GM19043 (cell line): ENCODE results near the gene USP40.

Source experiments
- ATAC-seq: cut with Tn5 transposase; IDR thresholded peaks from one replicate; pipeline ENCODE4 v1.9.1; 2021; ENCODE audit warnings: low read depth; ENCODE audit not compliant: unreplicated experiment

Gene USP40

DNA sequence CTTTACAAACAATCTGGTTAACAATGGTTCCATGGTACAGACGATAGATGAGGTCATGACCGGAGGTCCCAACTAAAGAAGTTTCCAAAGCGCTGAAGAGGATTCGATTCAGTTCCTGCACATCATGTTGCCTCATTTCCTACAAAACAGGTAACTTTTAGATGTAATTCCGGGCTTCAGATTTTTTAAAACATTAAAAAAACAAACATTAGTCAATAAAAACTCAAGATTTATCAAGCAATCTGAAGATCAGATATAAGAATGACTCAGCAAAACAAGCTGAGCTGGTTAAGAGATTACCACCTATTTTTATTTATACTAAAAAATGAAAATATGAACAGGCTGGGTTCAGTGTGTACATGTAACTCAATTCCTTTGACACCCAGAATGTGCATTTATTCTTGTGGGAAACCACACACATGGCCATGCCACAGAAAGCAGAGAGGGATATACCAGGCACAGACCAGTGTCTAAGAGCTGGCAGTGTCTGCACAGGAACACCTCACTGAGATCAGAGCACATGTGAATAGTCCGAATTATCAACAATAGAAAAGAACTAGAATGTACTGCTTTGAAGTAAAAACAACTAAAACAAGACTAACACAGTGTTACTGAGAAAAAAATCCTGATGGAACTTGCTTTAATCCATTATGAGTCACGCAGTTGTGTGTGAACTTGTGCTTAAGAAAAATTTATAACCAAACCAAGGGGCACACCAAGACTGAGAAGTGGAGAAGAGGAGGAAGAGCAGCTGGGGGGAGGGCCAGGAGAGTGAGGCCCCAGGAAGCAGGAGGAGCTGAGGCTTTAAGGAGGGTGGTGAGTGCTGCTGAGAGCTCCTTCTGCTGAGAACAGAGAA lies 9.5 kb downstream of the USP40 start:
- ATAC-seq = no peak

DNA sequence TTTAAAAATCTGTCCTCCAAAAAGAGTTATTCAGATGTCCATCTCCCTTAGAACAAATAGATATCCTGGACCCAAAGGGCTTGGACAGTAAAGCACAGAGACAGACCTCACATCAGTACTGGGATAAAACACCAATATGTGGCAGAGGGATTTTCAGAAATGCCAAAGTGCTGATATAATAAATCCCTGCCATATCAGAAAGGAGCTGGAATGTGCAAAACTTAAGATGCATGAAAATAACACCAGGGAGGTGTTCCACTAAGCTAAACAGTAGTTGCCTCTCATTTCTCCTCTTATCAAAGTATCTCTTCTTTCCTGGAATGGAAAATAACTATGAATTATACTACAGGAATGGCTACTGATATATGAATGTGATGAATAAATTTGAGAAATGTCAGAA lies 13.2 kb downstream of the USP40 start:
- no peak for ATAC-seq

DNA sequence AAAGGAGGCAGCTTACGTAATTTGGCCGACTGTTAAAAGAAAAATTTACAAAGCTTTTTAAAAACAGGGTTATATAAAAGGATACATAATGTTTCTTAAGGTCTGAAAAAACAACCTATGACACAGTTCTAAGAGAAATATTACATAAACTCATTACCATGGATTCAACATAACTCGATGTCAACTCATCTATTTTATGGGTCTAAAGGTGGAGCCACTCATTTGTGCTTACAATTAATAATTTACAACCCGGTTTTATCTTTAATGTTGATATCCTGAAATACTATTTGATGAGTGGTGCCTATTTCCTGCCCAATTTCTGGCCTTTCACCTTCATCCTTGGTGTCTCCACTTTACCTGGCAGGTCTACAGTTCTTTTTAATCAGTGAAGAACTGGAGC lies 15.1 kb downstream of the USP40 start:
- ATAC-seq = no peak

DNA sequence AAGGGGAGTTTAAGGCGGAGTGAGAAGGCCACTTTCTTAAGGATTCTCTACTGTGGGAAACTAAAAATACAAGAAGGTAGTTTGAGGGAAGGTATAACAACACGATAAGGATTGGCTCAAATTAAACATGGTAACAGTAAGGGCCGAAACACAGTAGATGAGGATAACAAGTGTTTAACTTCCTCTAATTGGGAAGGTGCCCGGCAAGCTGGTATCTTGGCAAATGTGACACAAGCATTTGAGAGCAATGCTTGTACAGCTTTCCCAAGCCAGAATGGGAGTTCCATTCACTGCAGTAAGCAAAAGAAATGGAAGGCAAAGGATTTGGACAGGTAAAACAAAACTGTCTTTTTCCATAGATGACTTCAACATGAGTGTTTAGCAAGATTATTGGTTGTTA lies 19.8 kb downstream of the USP40 start:
- no peak for ATAC-seq

DNA sequence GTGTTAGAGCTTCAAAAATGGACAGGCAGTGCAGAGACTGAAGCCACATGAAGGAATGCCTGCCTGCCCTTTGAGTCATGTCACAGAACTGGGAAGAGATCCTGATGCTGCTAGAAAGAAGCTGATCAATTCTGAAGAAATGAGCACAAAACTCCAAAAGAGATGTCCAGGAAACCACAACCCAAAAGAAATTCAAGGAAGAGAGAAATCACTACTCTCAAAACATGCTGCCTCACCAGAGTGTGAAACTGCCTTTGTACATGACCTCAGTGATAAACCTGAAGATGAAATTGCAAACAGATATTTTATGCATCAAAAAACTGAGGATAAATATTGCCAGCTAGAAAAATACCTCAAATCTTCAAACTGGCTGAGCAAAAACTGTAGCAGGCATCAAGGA lies 20.5 kb downstream of the USP40 start:
- no peak for ATAC-seq

DNA sequence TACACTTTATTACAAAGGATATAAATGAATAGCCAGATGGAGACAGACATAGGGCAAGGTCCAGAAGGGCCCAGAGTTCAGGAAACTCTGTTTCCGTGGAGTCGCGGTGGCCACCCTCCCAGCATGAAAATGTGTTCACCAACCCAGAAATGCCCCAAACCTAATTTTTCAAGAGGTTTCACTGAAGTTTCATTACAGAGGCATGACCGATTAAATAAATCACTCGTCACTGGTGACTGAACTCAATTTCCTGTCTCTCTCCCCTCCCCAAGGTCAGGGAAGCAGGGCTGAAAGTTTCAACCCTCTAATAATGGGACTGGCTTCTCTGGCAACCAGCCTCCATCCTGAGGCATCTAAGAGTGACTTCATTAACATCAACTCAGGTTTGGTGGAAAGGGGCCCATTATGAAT lies 22.4 kb downstream of the USP40 start:
- ATAC-seq = no peak

DNA sequence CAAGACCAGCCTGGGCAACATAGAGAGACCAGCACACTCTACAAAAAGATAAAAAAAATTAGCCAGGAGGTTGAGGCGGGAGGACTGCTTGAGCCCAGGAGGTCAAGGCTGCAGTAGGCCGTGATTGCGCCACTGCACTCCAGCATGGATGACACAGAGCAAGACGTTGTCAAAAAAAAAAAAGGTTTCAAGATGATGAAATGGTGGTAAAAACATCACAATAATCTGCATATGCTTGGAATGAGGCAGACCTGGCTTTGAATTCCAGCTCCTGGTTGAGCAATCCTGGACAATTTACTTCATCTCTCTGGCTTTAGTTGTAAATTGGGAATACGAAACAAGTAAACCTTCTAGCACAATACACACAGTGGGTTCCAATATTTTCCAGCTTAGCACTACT lies 24.1 kb downstream of the USP40 start:
- no peak for ATAC-seq

DNA sequence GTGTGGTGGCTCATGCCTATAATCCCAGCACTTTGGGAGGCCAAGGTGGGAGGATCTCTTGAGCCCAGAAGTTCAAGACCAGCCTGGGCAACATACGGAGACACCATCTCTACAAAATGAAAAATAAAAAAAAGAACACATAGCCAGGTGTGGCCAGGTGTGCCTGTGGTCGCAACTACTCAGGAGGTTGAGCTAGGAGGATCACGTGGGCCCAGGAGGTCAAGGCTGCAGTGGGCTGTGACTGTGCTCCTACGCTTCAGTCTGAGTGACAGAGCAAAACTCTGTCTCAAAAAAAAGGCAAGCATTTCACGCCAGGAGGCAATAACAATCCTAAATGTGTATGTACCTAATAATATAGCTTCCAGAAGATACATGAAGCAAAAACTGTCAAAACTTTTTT lies 27.8 kb downstream of the USP40 start:
- no peak for ATAC-seq

DNA sequence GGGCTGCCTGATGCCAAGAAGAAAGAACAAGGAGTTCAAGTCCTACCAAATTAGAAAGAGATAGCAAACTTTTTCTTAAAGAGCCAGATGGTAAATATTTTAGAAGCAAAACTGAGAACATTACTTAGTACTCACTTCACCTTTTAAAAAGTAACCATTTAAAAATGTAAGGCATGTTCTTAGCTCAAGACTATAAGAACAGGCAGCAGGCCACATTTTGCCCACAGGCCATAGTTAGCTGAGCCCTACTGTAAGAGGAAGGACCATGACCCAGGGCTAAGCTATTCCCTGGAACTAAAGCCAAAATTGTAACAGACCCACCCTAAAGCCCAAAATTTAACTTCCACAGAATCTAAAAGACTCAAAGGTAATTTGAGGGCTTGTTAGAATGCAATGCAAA lies 31.3 kb downstream of the USP40 start:
- no peak for ATAC-seq

DNA sequence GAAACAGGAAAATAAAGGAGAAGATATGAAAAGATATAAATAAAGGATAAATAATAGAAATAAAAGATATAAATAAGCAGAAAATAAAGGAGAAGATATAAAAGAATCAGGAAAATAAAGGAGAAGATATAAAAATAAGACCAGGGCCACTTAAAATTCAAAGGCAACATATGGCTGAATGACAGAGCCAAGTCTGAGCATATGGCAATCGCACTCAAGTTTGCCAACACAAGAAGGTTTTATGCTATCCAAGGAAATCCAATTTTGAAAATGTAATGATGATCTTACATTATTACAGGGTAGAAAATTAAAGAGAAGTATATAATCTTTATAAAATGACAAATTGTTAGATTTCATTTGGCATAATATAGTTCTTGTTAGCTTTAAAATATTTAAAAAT lies 33.6 kb downstream of the USP40 start:
- no peak for ATAC-seq

DNA sequence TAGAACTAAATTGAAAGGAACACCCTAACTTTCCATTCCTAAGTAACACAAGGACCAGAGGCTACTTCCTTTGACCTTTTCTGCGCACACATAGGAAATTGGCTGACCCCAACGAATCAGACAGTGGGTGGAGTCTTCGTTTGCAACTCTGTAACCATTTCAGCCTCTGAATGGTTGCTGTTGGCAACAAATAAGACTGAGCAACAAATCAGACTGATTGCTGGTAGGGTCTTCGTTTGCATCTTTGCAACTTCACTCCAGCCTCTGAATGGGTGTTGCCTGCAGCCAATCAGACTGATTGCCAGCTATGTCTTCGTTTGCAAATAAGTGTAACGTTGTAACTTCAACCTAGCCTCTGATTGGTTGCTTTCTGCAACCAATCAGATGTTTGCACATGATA lies 34.6 kb downstream of the USP40 start:
- no peak for ATAC-seq

DNA sequence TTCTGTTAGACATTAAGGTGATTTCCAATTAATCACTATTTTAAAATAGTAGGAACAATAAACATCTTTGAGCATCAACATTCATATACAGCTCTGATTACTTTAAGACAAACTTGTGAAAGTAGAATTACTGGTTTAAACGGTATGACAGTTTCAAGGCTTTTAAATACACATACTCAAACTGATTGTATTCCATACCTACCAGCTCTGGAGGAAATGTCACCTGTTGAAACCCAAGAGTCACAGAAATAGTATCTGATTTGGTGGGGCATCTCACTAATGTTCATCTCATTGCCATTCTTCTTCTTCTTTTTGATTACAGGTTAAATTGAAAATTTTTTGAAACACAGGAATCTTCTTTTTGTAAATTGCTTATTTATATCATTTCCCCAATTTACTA lies 36.2 kb downstream of the USP40 start:
- no peak for ATAC-seq

DNA sequence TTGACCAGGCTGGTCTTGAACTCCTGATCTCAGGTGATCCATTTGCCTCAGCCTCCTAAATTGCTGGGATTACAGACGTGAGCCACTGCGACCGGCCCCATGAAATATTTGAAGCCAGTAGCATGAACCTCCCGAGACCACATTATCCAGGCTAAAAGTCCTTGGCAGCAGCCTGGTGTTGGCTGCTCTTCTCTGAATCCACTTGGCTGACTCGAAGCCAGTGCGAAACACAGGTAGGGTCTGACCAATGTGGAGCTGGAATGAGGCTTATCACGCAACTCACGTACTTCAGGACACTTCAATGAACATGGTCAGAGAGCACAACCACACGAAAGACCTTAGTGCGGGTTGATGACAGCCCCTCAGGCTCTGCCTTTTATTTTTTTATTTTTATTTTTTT lies 38.4 kb downstream of the USP40 start:
- no peak for ATAC-seq

DNA sequence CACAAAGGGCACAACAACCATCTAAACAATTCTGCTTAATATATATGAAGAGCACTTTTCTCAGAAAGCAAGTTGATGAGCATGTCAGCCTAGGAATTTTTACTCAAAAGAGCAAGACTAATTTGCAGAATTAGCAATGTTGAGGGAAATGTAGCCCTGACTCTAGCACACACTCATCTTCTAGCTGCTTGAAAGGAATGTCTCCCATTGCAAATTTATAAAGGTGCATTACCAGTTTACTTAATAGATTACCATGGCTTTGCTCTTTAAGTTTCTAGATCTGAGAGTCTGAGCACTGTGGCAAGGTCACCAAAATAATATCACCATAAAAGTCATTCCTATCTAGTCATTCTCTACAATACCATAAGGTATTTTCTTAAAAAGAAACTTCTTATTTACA lies 40.8 kb downstream of the USP40 start:
- ATAC-seq = no peak

DNA sequence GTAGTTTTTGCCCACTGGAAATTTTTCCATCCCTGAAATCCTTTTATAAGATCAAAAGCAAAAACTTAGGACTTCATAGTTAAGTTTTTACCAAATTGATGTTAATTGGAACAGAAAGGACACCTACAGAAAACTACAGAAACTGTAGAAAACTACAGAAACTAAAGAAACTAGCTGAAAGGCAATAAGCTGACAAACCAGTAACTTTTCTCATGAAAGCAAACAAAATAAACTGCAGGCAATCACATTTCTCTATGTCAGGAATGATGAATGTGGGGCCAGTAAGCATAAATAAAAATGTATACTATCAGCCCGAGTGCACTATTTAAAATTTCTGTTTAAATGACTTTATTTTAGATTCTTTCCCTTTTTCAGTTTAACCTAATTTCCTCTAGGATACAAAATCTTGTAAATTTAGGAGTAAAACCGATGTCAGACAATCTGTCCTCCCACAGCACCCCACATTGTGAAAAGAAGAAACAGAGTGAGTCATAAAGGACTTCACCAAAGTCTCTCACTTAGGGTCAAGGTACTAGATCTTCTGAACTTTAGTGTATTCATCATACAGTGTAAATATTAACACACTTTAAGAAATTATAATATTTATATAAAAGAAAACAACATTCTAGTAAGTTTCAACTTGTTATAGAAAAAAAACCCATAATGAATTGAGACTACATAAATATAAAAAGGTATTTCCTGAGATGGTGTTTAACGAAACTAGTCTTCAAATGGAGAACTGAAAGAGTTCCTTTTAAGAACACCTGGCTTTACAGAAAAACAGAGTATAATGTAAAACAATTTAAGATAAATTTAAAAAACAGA lies 46.6 kb downstream of the USP40 start:
- ATAC-seq = peak; percentile 90

DNA sequence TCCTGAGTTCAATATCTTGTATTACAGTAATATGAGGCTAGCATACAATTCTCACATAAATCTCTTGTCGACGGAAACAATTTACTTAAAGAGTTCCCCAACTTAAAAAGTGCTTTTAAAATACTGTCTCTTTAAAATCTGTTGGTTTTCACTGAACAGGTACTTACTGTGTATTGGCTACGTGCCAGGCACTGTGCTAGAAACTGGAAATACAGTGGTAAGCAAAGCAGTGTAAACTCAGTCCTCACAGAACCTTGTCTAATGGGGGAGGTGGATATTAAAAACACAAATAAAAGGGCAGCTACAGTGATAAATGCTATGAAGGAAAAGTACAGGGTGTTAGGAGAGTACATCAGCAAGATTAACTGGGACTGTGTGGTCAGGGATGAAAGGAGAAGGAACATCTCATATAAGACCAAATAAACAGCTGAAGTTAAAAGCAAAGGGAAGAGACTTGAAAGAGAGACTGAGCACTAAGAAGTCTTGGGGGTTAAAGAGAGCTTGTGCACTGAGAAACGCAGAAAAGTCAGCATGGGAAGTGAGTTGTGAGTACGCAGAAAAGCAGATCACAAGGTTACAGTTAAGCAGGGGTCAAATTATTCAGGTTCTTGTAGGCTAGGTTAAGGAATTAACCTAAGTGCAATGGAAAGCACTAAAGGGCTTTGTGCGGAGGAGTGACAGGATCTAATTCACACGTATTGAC lies 52.5 kb downstream of the USP40 start:
- no peak for ATAC-seq

DNA sequence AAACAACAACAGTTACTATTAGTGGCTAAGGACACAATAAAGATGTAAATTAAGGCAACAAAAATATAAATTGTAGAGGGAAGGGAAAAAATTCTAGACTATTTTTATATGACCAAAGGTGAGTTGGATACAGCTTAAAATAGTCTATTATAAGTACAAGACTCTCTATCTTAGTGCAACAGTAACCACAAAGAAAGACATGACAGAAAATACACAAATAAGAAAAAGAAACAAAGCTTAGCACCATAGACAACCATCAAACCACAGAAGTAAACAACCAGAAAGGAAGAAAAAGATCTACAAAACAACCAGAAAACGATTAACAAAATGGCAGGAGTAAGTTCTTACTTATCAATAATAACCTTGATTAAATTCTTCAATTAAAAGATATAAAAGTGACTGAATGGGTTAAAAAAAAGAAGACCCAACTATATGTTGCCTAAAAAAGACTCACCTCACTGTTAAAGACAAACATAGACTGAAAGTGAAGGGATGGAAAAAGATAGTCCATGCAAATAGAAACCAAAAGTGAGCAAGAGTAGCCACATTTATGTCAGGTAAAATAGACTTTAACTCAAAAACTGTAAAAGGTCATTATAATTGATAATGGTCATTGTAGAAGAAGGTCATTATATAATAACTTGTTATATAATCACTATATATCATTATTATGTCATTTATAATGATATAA lies 62.5 kb downstream of the USP40 start:
- peak; percentile 54 for ATAC-seq

DNA sequence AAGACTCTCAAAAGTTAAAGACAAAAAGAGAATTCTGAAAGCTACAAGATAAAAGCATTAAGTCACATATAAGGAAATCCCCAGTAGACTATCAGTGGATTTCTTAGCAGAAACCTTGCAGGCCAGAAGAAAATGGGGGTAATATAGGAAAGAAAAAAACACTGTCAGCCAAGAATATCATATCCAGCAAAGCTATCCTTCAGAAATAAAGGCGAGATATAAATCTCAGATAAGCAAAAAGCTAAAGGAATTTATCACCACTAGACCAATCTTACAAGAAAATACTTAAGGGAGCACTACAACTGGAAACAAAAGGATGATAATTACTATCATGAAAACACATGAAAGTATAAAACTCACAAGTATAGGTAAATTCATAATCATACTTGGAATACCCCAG lies 63.1 kb downstream of the USP40 start:
- ATAC-seq = no peak

DNA sequence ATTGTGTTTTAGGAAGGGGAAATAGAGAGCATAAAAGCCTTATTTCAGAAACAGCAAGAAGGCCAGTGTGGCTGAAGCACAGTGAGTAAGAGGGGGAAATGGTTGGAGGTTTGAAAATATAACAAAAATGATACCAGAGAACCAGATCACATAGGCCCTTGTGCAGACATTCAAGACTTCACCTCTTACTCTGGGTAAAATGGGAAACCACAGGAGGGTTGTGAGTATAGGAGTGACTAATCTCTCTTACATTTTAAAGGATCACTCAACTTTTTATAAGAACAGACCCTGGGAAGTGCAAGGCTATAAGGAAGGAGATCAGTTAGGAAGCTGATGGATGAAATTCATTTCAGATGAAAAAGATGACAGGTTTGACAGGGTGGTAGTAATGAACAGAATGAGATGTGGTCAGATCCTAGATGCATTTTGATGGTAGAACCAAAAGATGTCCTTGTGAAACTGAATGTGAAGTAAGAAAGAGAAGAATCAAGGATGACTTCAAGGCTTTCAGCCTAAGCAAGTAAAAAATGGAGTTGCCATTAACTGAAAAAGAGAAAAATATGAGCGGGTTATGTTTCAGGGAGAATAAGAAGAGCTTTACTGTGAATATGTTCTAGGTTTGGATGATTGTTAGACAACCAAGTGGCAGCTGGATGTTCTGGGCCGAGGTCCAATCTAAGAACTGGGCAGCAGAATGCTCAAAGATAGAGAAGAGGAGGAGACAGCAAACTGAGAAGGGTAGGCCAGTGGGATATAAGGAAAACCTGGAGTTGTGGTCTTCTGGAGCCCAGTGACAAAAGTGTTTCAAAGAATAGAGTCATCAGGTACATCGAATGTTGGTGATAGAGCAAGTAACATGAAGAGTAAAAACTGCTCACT lies 65.1 kb downstream of the USP40 start:
- no peak for ATAC-seq

DNA sequence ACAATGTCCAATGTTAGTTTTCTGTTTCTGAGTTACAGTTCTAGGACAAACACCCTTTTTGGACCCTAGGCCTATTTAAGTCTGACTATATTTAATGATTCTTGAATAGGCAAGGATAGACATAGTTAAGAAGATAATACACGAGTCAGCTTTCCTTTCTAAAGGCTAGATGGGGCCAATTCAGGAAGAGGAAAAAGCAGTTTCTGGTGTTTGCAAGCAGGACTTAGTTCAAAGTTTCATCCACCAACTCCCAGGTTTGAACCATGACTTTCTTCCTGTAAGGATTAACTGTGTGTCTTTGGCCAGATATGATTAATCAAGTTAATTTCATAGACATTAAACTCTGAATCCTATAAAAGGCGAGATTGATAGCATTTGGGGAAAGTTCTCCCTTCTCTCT lies 66.7 kb downstream of the USP40 start:
- ATAC-seq = no peak
